Measurements from ENCODE around the gene SLCO3A1.

Gene SLCO3A1

GRCh38 chr15:92002666-92003065, 149.2 kb downstream of the SLCO3A1 start (continued):
- TF ChIP-seq ZSCAN23 (tag by site-specific recombination; IDR thresholded peaks at IDR 0.05) (no peak), ZNF639 (tag by site-specific recombination; IDR thresholded peaks at IDR 0.05) (no peak), ZNF239 (tag by site-specific recombination; IDR thresholded peaks at IDR 0.05) (no peak), ZNF692 (tag by site-specific recombination; IDR thresholded peaks at IDR 0.05) (no peak), OVOL3 (tag by site-specific recombination; IDR thresholded peaks at IDR 0.05) (no peak), ZNF677 (tag by site-specific recombination; IDR thresholded peaks at IDR 0.05) (no peak)

GRCh38 chr15:92003515-92004067, 150.1 kb downstream of the SLCO3A1 start:
- CTCF ChIA-PET = no interaction called here
- H3K4me3 ChIP-seq (ENCODE audit: low read depth, low read length) = no peak overlapping the region
- no peaks in the 10 kb centered on the region for H3K36me3 ChIP-seq (ENCODE audit: control insufficient read depth in 2 of 2, insufficient read depth in 1 of 2, low read length in 2 of 2)
- TF ChIP-seq MYNN (tag by site-specific recombination; IDR thresholded peaks at IDR 0.05; ENCODE audit: borderline replicate concordance) = no peak
- no peak overlapping the region for H3K27ac ChIP-seq (ENCODE audit: extremely low read depth, low read depth, low read length)
- POLR2A ChIA-PET = no interaction called here
- no peaks in the 10 kb centered on the region for H3K9me3 ChIP-seq (ENCODE audit: control insufficient read depth, insufficient read depth, low read depth, low read length)
- H3K4me1 ChIP-seq (ENCODE audit: control insufficient read depth, insufficient read depth, low read length) = peaks cover 4% of the 10 kb centered on the region

GRCh38 chr15:92005154-92005553, 151.6 kb downstream of the SLCO3A1 start:
- H3K4me1 ChIP-seq (ENCODE audit: control insufficient read depth, insufficient read depth, low read length) = peaks cover 4% of the 10 kb centered on the region
- H3K36me3 ChIP-seq (ENCODE audit: control insufficient read depth in 2 of 2, insufficient read depth in 1 of 2, low read length in 2 of 2) = no peaks in the 10 kb centered on the region
- TF ChIP-seq ZNF521 (tag by site-specific recombination; IDR thresholded peaks at IDR 0.05) = no peak
- no peak for TF ChIP-seq ZNF398 (tag by site-specific recombination; IDR thresholded peaks at IDR 0.05)
- TF ChIP-seq ZBTB20 (tag by site-specific recombination; IDR thresholded peaks at IDR 0.05) = no peak
- TF ChIP-seq KLF9 (tag by site-specific recombination; IDR thresholded peaks at IDR 0.05; ENCODE audit: low read depth) = no peak
- no peak for TF ChIP-seq ZNF600 (tag by site-specific recombination; IDR thresholded peaks at IDR 0.05)
- no peak for TF ChIP-seq ZBTB48 (tag by site-specific recombination; IDR thresholded peaks at IDR 0.05)
- TF ChIP-seq ZNF629 (tag by site-specific recombination; IDR thresholded peaks at IDR 0.05) = no peak
- TF ChIP-seq ZNF768 (tag by site-specific recombination; IDR thresholded peaks at IDR 0.05) = no peak
- no peak overlapping the region for H3K4me3 ChIP-seq (ENCODE audit: low read depth, low read length)
- POLR2A ChIA-PET = no interaction called here
- CTCF ChIA-PET = interaction anchor here (1.0 kb wide), 1 partner anchor 85 kb away, joined by 3 read pairs; no protein-coding TSS in a partner anchor
- H3K9me3 ChIP-seq (ENCODE audit: control insufficient read depth, insufficient read depth, low read depth, low read length) = no peaks in the 10 kb centered on the region
- no peak overlapping the region for H3K27ac ChIP-seq (ENCODE audit: extremely low read depth, low read depth, low read length)
